ENCODE measurements around the gene OTUD3.

The OTUD3 gene

GRCh38 chr1:19957779-19958178 is 75.6 kb downstream of the OTUD3 start:
- ATAC-seq: no peak

- ATAC-seq: no peak
These were observed 78.4 kb downstream of the OTUD3 start for GRCh38 chr1:19960591-19960990.
